IPS-18a (cell line): ENCODE results near the gene MEF2B.
"Not testable (repeated sequence)": the region's sequence is repeated elsewhere in the genome, so short reads cannot be mapped to it uniquely, and the experiment has no call there.

ENCODE experiments used
- H3K27ac ChIP-seq: one replicate; pipeline ENCODE4 v1.5.1; 2013; ENCODE audit warnings: low read length
- H3K27me3 ChIP-seq: one replicate; pipeline ENCODE4 v1.6.1; 2013; ENCODE audit warnings: mild to moderate bottlenecking, low read length; ENCODE audit not compliant: control insufficient read depth, insufficient read depth
- H3K36me3 ChIP-seq: one replicate; pipeline ENCODE4 v1.6.1; 2013; ENCODE audit warnings: low read depth, low read length; ENCODE audit not compliant: control insufficient read depth
- H3K4me1 ChIP-seq: one replicate; pipeline ENCODE4 v1.6.1; 2013; ENCODE audit warnings: low read depth, low read length; ENCODE audit not compliant: control insufficient read depth
- H3K4me3 ChIP-seq: one replicate; pipeline ENCODE4 v1.5.1; 2013; ENCODE audit warnings: low read length
- H3K9ac ChIP-seq: one replicate; pipeline ENCODE4 v1.6.1; 2013; ENCODE audit warnings: mild to moderate bottlenecking, low read length, moderate library complexity
- H3K9me3 ChIP-seq: one replicate; pipeline ENCODE4 v1.6.1; 2013; ENCODE audit warnings: low read depth, low read length; ENCODE audit not compliant: control insufficient read depth

MEF2B gene

GRCh38 chr19:19115954-19116353 lies 54.1 kb downstream of the MEF2B start:
- Histone ChIP-seq H3K4me1 (peaks cover 14% of the 10 kb centered on the region), H3K36me3 (peaks cover 3% of the 10 kb centered on the region), H3K9ac (no peak overlapping the region), H3K27ac (no peak overlapping the region), H3K4me3 (no peak overlapping the region), H3K27me3 (no peaks in the 10 kb centered on the region), H3K9me3 (no peaks in the 10 kb centered on the region)

- H3K4me3 ChIP-seq = no peak overlapping the region
- H3K27me3 ChIP-seq = no peaks in the 10 kb centered on the region
- H3K27ac ChIP-seq = no peak overlapping the region
- H3K9me3 ChIP-seq = no peaks in the 10 kb centered on the region
- H3K4me1 ChIP-seq = peaks cover 6% of the 10 kb centered on the region
- no peak overlapping the region for H3K9ac ChIP-seq
- no peaks in the 10 kb centered on the region for H3K36me3 ChIP-seq
Observed at GRCh38 chr19:19113040-19113626, 56.9 kb downstream of the MEF2B start.

GRCh38 chr19:19111967-19112580 lies 58.0 kb downstream of the MEF2B start:
- H3K9me3 ChIP-seq = no peaks in the 10 kb centered on the region
- peaks cover 6% of the 10 kb centered on the region for H3K4me1 ChIP-seq
- no peaks in the 10 kb centered on the region for H3K27me3 ChIP-seq
- no peaks in the 10 kb centered on the region for H3K36me3 ChIP-seq
- H3K27ac ChIP-seq = no peak overlapping the region
- H3K9ac ChIP-seq = no peak overlapping the region
- H3K4me3 ChIP-seq = no peak overlapping the region

- Histone ChIP-seq H3K9me3 (no peaks in the 10 kb centered on the region), H3K9ac (no peak overlapping the region), H3K4me1 (peaks cover 6% of the 10 kb centered on the region), H3K27ac (no peak overlapping the region), H3K36me3 (no peaks in the 10 kb centered on the region), H3K4me3 (no peak overlapping the region), H3K27me3 (no peaks in the 10 kb centered on the region)
Observed at GRCh38 chr19:19111136-19111835, 58.8 kb downstream of the MEF2B start.

- no peak overlapping the region for H3K9ac ChIP-seq
- no peak overlapping the region for H3K4me3 ChIP-seq
- no peak overlapping the region for H3K27ac ChIP-seq
- peaks cover 9% of the 10 kb centered on the region for H3K4me1 ChIP-seq
- H3K27me3 ChIP-seq = no peaks in the 10 kb centered on the region
- no peaks in the 10 kb centered on the region for H3K36me3 ChIP-seq
- H3K9me3 ChIP-seq = no peaks in the 10 kb centered on the region
Observed at GRCh38 chr19:19110410-19111135, 59.5 kb downstream of the MEF2B start.

GRCh38 chr19:19109601-19110000 lies 60.5 kb downstream of the MEF2B start:
- H3K4me1 ChIP-seq = peaks cover 13% of the 10 kb centered on the region
- H3K4me3 ChIP-seq = no peak overlapping the region
- no peaks in the 10 kb centered on the region for H3K36me3 ChIP-seq

GRCh38 chr19:19107654-19108053 lies 62.4 kb downstream of the MEF2B start:
- no peaks in the 10 kb centered on the region for H3K27me3 ChIP-seq
- peaks cover 6% of the 10 kb centered on the region for H3K4me1 ChIP-seq
- no peak overlapping the region for H3K4me3 ChIP-seq
- H3K9me3 ChIP-seq = no peaks in the 10 kb centered on the region
- H3K27ac ChIP-seq = no peak overlapping the region
- H3K36me3 ChIP-seq = no peaks in the 10 kb centered on the region
- no peak overlapping the region for H3K9ac ChIP-seq

More at GRCh38 chr19:19109601-19110000, 60.5 kb downstream of the MEF2B start:
- H3K27ac ChIP-seq = no peak overlapping the region
- H3K27me3 ChIP-seq = no peaks in the 10 kb centered on the region
- H3K9ac ChIP-seq = no peak overlapping the region
- H3K9me3 ChIP-seq = no peaks in the 10 kb centered on the region

GRCh38 chr19:19106938-19107337 lies 63.1 kb downstream of the MEF2B start:
- H3K36me3 ChIP-seq, H3K27ac ChIP-seq: not testable (repeated sequence)

GRCh38 chr19:19106056-19106551 lies 64.0 kb downstream of the MEF2B start:
- H3K4me1 ChIP-seq = peaks cover 6% of the 10 kb centered on the region
- peak overlapping the region; percentile 86 for H3K27ac ChIP-seq
- peak overlapping the region; percentile 66 for H3K9ac ChIP-seq
- peak overlapping the region; percentile 75 for H3K4me3 ChIP-seq
- no peaks in the 10 kb centered on the region for H3K27me3 ChIP-seq
- no peaks in the 10 kb centered on the region for H3K9me3 ChIP-seq
- H3K36me3 ChIP-seq = no peaks in the 10 kb centered on the region

More at GRCh38 chr19:19106938-19107337, 63.1 kb downstream of the MEF2B start:
- H3K4me3 ChIP-seq, H3K9me3 ChIP-seq, H3K4me1 ChIP-seq, H3K9ac ChIP-seq, H3K27me3 ChIP-seq: not testable (repeated sequence)

GRCh38 chr19:19105365-19106055 lies 64.6 kb downstream of the MEF2B start:
- Histone ChIP-seq H3K4me1 (peaks cover 6% of the 10 kb centered on the region), H3K9me3 (no peaks in the 10 kb centered on the region), H3K4me3 (peak overlapping the region; percentile 75), H3K27ac (peak overlapping the region; percentile 86), H3K27me3 (no peaks in the 10 kb centered on the region), H3K9ac (peak overlapping the region; percentile 66), H3K36me3 (no peaks in the 10 kb centered on the region)

GRCh38 chr19:19103167-19103566 lies 66.9 kb downstream of the MEF2B start:
- no peaks in the 10 kb centered on the region for H3K27me3 ChIP-seq
- H3K4me3 ChIP-seq = no peak overlapping the region
- peaks cover 6% of the 10 kb centered on the region for H3K4me1 ChIP-seq
- no peak overlapping the region for H3K27ac ChIP-seq
- no peaks in the 10 kb centered on the region for H3K9me3 ChIP-seq
- H3K9ac ChIP-seq = no peak overlapping the region
- no peaks in the 10 kb centered on the region for H3K36me3 ChIP-seq
